Measurements from ENCODE around the gene CD38. TPM values are rescaled to one million over a fixed set of nuclear protein-coding genes. Genes with fewer than 3 reads are reported as not detected.

CD38 gene
- total RNA-seq, 1 experiment from 2014 or later: not detected

DNA sequence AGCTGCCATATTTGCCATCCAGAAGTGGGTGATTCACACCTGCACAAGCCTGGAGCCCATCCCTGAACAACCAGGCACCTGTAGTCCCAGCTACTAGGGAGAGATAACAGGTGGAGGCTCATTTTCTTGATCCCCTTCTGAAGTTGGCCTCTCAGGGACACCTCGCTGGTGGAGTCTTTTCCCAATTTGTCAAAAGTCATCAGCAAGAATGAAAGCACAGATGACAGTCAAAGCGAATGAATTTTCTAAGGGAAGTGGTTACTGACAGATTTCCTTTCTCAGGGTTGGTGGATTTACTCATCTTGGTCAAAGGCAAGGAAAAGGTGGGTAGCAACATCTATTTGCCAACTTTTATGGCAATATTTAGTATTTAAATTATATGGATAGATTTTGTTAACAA is 123.9 kb downstream of the CD38 start:
- H3K9ac ChIP-seq (ENCODE audit: low read length): no peak overlapping the region
- no peaks in the 10 kb centered on the region for H4K20me1 ChIP-seq (ENCODE audit: low read length)
- TF ChIP-seq, protein P1, sequence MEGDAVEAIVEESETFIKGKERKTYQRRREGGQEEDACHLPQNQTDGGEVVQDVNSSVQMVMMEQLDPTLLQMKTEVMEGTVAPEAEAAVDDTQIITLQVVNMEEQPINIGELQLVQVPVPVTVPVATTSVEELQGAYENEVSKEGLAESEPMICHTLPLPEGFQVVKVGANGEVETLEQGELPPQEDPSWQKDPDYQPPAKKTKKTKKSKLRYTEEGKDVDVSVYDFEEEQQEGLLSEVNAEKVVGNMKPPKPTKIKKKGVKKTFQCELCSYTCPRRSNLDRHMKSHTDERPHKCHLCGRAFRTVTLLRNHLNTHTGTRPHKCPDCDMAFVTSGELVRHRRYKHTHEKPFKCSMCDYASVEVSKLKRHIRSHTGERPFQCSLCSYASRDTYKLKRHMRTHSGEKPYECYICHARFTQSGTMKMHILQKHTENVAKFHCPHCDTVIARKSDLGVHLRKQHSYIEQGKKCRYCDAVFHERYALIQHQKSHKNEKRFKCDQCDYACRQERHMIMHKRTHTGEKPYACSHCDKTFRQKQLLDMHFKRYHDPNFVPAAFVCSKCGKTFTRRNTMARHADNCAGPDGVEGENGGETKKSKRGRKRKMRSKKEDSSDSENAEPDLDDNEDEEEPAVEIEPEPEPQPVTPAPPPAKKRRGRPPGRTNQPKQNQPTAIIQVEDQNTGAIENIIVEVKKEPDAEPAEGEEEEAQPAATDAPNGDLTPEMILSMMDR (conservative IDR thresholded peaks at IDR 0.05; ENCODE audit: low read depth, low read length): no peak
- TF ChIP-seq EZH2 (IDR thresholded peaks at IDR 0.05; ENCODE audit: low read length, unreplicated experiment): no peak
- TF ChIP-seq EZH2phosphoT487 (IDR thresholded peaks at IDR 0.05; ENCODE audit: borderline replicate concordance, low read length): no peak

GRCh38 chr4:15902746-15903145 is 124.6 kb downstream of the CD38 start:
- DNase-seq (no peak), ATAC-seq (no peak)
- H3K4me1 ChIP-seq (ENCODE audit: insufficient read depth, low read length): peaks cover 40% of the 10 kb centered on the region
- no TSS peak for BruUV-seq (replicated peaks)
- H3K36me3 ChIP-seq (ENCODE audit: low read depth, low read length): no peaks in the 10 kb centered on the region
- no peaks in the 10 kb centered on the region for H3K27me3 ChIP-seq (ENCODE audit: low read length)
- H4K20me1 ChIP-seq (ENCODE audit: low read length): no peaks in the 10 kb centered on the region
- intact Hi-C loops (cut with micrococcal nuclease): no loop called here
- H3K4me2 ChIP-seq (ENCODE audit: low read length): no peak overlapping the region
- no peak overlapping the region for H3K4me3 ChIP-seq (ENCODE audit: low read length)
- TF ChIP-seq EZH2phosphoT487 (IDR thresholded peaks at IDR 0.05; ENCODE audit: borderline replicate concordance, low read length) (no peak), EZH2 (IDR thresholded peaks at IDR 0.05; ENCODE audit: low read length, unreplicated experiment) (no peak)
- TF ChIP-seq, protein P1 (conservative IDR thresholded peaks at IDR 0.05; ENCODE audit: low read depth, low read length): no peak
- no peaks in the 10 kb centered on the region for H3F3A ChIP-seq (ENCODE audit: low read length, unreplicated experiment)
- no peaks in the 10 kb centered on the region for H3K9me3 ChIP-seq (ENCODE audit: low read length)
- no peak overlapping the region for H2AFZ ChIP-seq (ENCODE audit: low read length)
- peak overlapping the region; percentile 32 for H3K27ac ChIP-seq (ENCODE audit: low read length)
- H3K9ac ChIP-seq (ENCODE audit: low read length): no peak overlapping the region
- no peaks in the 10 kb centered on the region for H3K79me2 ChIP-seq (ENCODE audit: low read length)
- POLR2A ChIA-PET (ENCODE audit: unreplicated experiment): no interaction called here
- no peaks in the 10 kb centered on the region for H3K9me2 ChIP-seq (replicated peaks; ENCODE audit: low read length)
- CTCF ChIA-PET: no interaction called here

More for the DNA sequence above, 123.9 kb downstream of the CD38 start:
- ATAC-seq (no peak), DNase-seq (no peak)
- POLR2A ChIA-PET (ENCODE audit: unreplicated experiment): no interaction called here
- intact Hi-C loops (cut with micrococcal nuclease): no loop called here
- BruUV-seq (replicated peaks): no TSS peak
- Histone ChIP-seq H3K4me1 (ENCODE audit: insufficient read depth, low read length) (peaks cover 44% of the 10 kb centered on the region), H3K9me2 (replicated peaks; ENCODE audit: low read length) (no peaks in the 10 kb centered on the region), H2AFZ (ENCODE audit: low read length) (no peak overlapping the region), H3K27ac (ENCODE audit: low read length) (peak overlapping the region; percentile 32), H3K9me3 (ENCODE audit: low read length) (no peaks in the 10 kb centered on the region), H3K4me3 (ENCODE audit: low read length) (no peak overlapping the region), H3K36me3 (ENCODE audit: low read depth, low read length) (no peaks in the 10 kb centered on the region), H3K4me2 (ENCODE audit: low read length) (no peak overlapping the region), H3K27me3 (ENCODE audit: low read length) (no peaks in the 10 kb centered on the region), H3K79me2 (ENCODE audit: low read length) (no peaks in the 10 kb centered on the region), H3F3A (ENCODE audit: low read length, unreplicated experiment) (no peaks in the 10 kb centered on the region)
- CTCF ChIA-PET: no interaction called here

Other genes with a start within 250 kb of the CD38 start
- gene FBXL5, start 123.0 kb upstream of the CD38 start, total RNA-seq (2014; rRNA removed): 21.9 and 42.4 TPM in 2 replicates
- gene FAM200B, start 96.5 kb upstream of the CD38 start, total RNA-seq (2014; rRNA removed): 20.1 and 20.7 TPM in 2 replicates
- gene BST1, start 75.3 kb upstream of the CD38 start, total RNA-seq (2014; rRNA removed): 0.69 and 0.86 TPM in 2 replicates
- gene FGFBP1, start 160.4 kb downstream of the CD38 start, total RNA-seq (2014; rRNA removed): 80.5 and 133 TPM in 2 replicates
- not detected in 2 replicates for gene FGFBP2, start 184.8 kb downstream of the CD38 start, total RNA-seq (2014; rRNA removed)